HG03039 (cell line): ENCODE measurements around the gene E2F6.
"Not testable (repeated sequence)": the region's sequence is repeated elsewhere in the genome, so short reads cannot be mapped to it uniquely, and the experiment has no call there.

Experiments
- ATAC-seq: cut with Tn5 transposase; IDR thresholded peaks from one replicate; pipeline ENCODE4 v1.9.1; 2021; ENCODE audit warnings: mild to moderate bottlenecking, moderate library complexity; ENCODE audit not compliant: unreplicated experiment

E2F6 gene

GRCh38 chr2:11417946-11418585 lies 47.9 kb downstream of the E2F6 start:
- ATAC-seq, result no peak

- ATAC-seq, result no peak
Observed at GRCh38 chr2:11416931-11417330, 49.0 kb downstream of the E2F6 start.

GRCh38 chr2:11416186-11416585 lies 49.8 kb downstream of the E2F6 start:
- no peak for ATAC-seq

- no peak for ATAC-seq
Observed at GRCh38 chr2:11414372-11415124, 51.4 kb downstream of the E2F6 start.

- no peak for ATAC-seq
Observed at GRCh38 chr2:11412449-11412810, 53.5 kb downstream of the E2F6 start.

GRCh38 chr2:11411768-11412448 lies 54.1 kb downstream of the E2F6 start:
- no peak for ATAC-seq

GRCh38 chr2:11411244-11411643 lies 54.7 kb downstream of the E2F6 start:
- no peak for ATAC-seq

GRCh38 chr2:11410101-11410500 lies 55.9 kb downstream of the E2F6 start:
- no peak for ATAC-seq

GRCh38 chr2:11409572-11409959 lies 56.4 kb downstream of the E2F6 start:
- ATAC-seq, result no peak

- ATAC-seq, result no peak
Observed at GRCh38 chr2:11408959-11409571, 56.9 kb downstream of the E2F6 start.

- no peak for ATAC-seq
Observed at GRCh38 chr2:11407413-11407812, 58.5 kb downstream of the E2F6 start.

- ATAC-seq, result no peak
Observed at GRCh38 chr2:11406958-11407381, 59.0 kb downstream of the E2F6 start.

- ATAC-seq, result no peak
Observed at GRCh38 chr2:11406267-11406957, 59.5 kb downstream of the E2F6 start.

GRCh38 chr2:11405599-11406266 lies 60.2 kb downstream of the E2F6 start:
- ATAC-seq, result no peak

- ATAC-seq, result not testable (repeated sequence)
Observed at GRCh38 chr2:11405074-11405406, 60.9 kb downstream of the E2F6 start.

GRCh38 chr2:11404376-11405073 lies 61.4 kb downstream of the E2F6 start:
- ATAC-seq, result no peak

GRCh38 chr2:11402436-11402835 lies 63.5 kb downstream of the E2F6 start:
- ATAC-seq, result no peak

GRCh38 chr2:11399438-11399762 lies 66.6 kb downstream of the E2F6 start:
- ATAC-seq, result no peak

- ATAC-seq, result no peak
Observed at GRCh38 chr2:11398750-11399437, 67.1 kb downstream of the E2F6 start.

GRCh38 chr2:11397513-11397912 lies 68.4 kb downstream of the E2F6 start:
- no peak for ATAC-seq
